HG02870 (cell line): ENCODE data around the gene FOXF2.

Experiments used
- ATAC-seq: cut with Tn5 transposase; IDR thresholded peaks from one replicate; pipeline ENCODE4 v1.9.1; 2021; ENCODE audit warnings: mild to moderate bottlenecking, moderate library complexity; ENCODE audit not compliant: unreplicated experiment

The FOXF2 gene

DNA sequence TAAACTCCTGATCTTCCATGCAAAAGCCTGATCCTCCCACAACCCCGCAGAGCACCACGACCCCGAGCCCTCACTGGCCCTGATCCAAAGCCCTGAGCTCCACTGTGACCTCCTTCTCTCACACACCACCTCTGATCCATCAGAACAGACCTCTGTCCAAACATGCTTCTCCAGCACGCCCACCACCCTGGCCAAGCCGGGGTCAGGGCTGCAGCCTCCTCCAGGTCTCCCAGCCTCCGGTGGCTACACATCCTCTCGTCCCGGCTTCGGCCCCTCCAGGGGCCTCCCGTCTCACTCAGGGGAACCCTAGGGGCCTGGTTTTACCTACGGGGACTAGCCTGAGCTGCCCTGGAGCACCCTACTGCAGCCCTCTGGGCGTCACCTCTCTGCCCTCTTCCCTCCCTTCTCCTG lies 49.1 kb downstream of the FOXF2 start:
- no peak for ATAC-seq

DNA sequence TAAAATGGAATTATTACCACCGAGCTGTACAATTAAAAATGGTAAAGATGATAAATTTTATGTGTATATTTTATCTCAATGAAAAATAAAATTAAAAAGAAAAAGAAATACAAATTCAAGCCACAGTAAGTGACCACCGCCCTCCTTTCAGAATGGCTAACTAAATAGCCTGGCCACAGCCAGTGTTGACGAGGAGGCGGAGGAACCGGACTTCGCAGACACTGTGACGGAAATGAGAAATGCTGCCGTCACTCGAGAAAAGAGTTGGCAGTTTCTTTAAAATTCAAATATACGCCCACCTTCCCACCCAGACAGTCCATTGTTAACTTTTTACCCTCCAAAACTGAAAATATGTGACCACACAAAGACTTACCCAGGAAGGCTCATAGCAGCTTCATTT lies 50.0 kb downstream of the FOXF2 start:
- no peak for ATAC-seq

DNA sequence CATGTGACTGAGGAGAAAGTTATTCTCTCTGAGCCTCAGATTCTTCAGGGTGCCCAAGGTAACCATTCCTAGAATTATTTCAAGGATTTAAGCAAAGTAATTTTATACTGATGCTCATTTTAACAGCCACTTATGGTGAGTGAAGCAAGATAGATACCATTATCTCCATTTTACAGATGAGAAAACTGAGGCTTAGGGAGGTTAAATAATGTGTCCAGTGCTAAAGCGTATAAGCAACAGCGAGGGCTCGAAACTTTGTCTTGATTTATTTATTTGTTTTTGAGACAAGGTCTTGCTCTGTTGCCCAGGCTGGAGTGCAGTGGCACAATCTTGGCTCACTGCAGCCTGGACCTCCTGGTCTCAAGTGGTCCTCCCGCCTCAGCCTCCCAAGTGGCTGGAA lies 53.6 kb downstream of the FOXF2 start:
- no peak for ATAC-seq
